ENCODE data around the gene NR1I3. TPM values are rescaled to one million over a fixed set of nuclear protein-coding genes. Genes with fewer than 3 reads are reported as not detected.

NR1I3 gene
- total RNA-seq, 4 donors from 2014 or later = not detected

DNA sequence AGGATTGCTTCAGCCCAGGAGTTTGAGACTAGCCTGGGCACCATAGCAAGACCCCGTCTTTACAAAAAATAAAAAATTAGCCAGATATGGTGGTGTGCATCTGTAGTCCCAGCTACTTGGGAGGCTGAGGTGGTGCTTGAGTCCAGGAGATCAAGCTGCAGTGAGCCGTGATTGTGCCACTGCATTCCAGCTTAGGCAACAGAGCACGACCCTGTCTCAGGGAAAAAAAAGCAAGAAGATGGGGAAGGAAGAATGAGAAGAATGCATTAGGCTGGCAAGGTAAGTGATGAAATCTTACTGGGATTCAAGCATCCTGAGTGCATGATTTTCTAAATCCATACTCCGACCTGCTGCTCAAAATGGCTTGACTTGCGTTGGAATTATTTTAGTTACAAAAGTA lies 27.3 kb upstream of the NR1I3 start:
- Histone ChIP-seq H3K4me3 (no peak overlapping the region), H3K36me3 (no peaks in the 10 kb centered on the region), H3K27ac (no peak overlapping the region), H3K27me3 (peaks cover 15% of the 10 kb centered on the region), H3K4me1 (peaks cover 0 to 8% (median 1%) of the 10 kb centered on the region in 4 donors), H3K9me3 (no peaks in the 10 kb centered on the region)
- no peak for TF ChIP-seq EP300 (IDR thresholded peaks at IDR 0.05; ENCODE audit: low read depth)
- TF ChIP-seq, protein P1, sequence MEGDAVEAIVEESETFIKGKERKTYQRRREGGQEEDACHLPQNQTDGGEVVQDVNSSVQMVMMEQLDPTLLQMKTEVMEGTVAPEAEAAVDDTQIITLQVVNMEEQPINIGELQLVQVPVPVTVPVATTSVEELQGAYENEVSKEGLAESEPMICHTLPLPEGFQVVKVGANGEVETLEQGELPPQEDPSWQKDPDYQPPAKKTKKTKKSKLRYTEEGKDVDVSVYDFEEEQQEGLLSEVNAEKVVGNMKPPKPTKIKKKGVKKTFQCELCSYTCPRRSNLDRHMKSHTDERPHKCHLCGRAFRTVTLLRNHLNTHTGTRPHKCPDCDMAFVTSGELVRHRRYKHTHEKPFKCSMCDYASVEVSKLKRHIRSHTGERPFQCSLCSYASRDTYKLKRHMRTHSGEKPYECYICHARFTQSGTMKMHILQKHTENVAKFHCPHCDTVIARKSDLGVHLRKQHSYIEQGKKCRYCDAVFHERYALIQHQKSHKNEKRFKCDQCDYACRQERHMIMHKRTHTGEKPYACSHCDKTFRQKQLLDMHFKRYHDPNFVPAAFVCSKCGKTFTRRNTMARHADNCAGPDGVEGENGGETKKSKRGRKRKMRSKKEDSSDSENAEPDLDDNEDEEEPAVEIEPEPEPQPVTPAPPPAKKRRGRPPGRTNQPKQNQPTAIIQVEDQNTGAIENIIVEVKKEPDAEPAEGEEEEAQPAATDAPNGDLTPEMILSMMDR (IDR thresholded peaks at IDR 0.05) = no peak
- no peak for TF ChIP-seq POLR2A (IDR thresholded peaks at IDR 0.05)
- TF ChIP-seq POLR2AphosphoS5 (IDR thresholded peaks at IDR 0.05) = no peak
- WGBS, 2 donors (ENCODE audit: low coverage in 1 of 2) = 60 to 82% methylated on average over 5 of the region's 5 CpGs
- intact Hi-C loops (cut with DNase I; ENCODE audit: low total_unique reads) = no loop called here
- in situ Hi-C loops (cut with MboI; ENCODE audit: low pct_ligation_motif_present in 1 of 4, low pct_unique_long_range_greater_than_20kb in 1 of 4, low sequenced_read_pairs in 3 of 4) = no loop called here
- no peak for DNase-seq

- H3K4me1 ChIP-seq = peaks cover 0 to 18% (median 8%) of the 10 kb centered on the region in 4 donors
- H3K36me3 ChIP-seq = no peaks in the 10 kb centered on the region
- H3K4me3 ChIP-seq = no peak overlapping the region
- TF ChIP-seq EP300 (IDR thresholded peaks at IDR 0.05; ENCODE audit: low read depth) (no peak), POLR2AphosphoS5 (IDR thresholded peaks at IDR 0.05) (no peak), POLR2A (IDR thresholded peaks at IDR 0.05) (no peak)
- TF ChIP-seq, protein P1 (IDR thresholded peaks at IDR 0.05) = no peak
- H3K27me3 ChIP-seq = peaks cover 48% of the 10 kb centered on the region
- in situ Hi-C loops (cut with MboI; ENCODE audit: low pct_ligation_motif_present in 1 of 4, low pct_unique_long_range_greater_than_20kb in 1 of 4, low sequenced_read_pairs in 3 of 4) = no loop called here
- DNase-seq = no peak
- intact Hi-C loops (cut with DNase I; ENCODE audit: low total_unique reads) = no loop called here
- H3K9me3 ChIP-seq = peaks cover 3 to 10% of the 10 kb centered on the region in 2 donors
- 20 to 44% methylated on average over 1 to 12 of the region's 12 CpGs for WGBS, 2 donors (ENCODE audit: low coverage in 1 of 2)
- peak overlapping the region in 1 of 4 donors; percentile 10 for H3K27ac ChIP-seq
Observed at GRCh38 chr1:161261261-161262235, 23.5 kb upstream of the NR1I3 start.

DNA sequence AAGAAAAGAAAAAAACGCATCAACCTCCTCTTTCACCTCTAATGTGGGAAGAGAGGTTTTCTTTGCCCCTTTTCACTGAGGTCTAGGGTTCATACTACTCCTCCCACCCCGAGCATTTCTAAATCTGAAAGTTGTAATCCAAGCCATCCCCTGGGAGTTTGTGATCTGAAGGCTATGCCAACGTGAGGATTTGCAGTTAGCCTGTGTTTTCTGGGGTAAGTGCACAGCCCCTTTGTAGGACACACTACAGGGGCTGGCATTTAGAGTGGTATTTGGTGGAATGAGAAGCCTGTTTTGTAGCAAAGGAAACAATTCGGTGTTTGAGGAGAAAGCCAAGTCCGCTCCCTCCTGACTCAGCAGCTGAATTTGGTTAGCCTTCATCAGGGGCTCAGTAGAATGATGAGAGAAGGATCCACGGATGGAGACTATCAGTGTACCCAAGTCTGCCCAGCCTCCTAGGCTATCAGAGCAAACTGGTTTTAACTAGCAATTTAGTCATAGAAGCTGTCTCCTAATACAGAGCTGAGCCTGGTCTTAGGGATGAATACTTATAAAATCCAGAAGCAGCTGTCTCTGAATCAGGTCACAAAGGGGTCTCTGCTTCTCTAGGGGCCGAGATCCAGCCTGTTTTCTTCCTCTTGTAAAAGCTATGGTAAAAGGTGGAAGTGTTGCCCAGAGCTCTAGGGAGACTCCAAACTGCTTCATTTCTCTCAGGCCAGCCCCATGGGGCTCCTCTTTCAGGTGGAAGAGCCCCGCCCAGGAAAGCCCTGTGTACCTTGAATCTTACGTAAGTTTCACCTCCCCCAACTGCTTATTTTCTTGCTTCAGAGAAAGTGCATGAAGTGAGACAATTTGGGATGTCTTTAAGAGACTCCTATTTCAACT lies 22.6 kb upstream of the NR1I3 start:
- H3K4me1 ChIP-seq = peaks cover 0 to 18% (median 8%) of the 10 kb centered on the region in 4 donors
- DNase-seq = no peak
- intact Hi-C loops (cut with DNase I; ENCODE audit: low total_unique reads) (no loop called here), in situ Hi-C loops (cut with MboI; ENCODE audit: low pct_ligation_motif_present in 1 of 4, low pct_unique_long_range_greater_than_20kb in 1 of 4, low sequenced_read_pairs in 3 of 4) (no loop called here)
- peaks cover 3 to 10% of the 10 kb centered on the region in 2 donors for H3K9me3 ChIP-seq
- H3K4me3 ChIP-seq = no peak overlapping the region
- H3K36me3 ChIP-seq = no peaks in the 10 kb centered on the region
- H3K27ac ChIP-seq = no peak overlapping the region
- peaks cover 48% of the 10 kb centered on the region for H3K27me3 ChIP-seq
- TF ChIP-seq, protein P1 (IDR thresholded peaks at IDR 0.05) = no peak
- TF ChIP-seq EP300 (IDR thresholded peaks at IDR 0.05; ENCODE audit: low read depth) (no peak), POLR2AphosphoS5 (IDR thresholded peaks at IDR 0.05) (no peak), POLR2A (IDR thresholded peaks at IDR 0.05) (no peak)
- 34 to 35% methylated on average over 3 to 9 of the region's 9 CpGs for WGBS, 2 donors (ENCODE audit: low coverage in 1 of 2)

DNA sequence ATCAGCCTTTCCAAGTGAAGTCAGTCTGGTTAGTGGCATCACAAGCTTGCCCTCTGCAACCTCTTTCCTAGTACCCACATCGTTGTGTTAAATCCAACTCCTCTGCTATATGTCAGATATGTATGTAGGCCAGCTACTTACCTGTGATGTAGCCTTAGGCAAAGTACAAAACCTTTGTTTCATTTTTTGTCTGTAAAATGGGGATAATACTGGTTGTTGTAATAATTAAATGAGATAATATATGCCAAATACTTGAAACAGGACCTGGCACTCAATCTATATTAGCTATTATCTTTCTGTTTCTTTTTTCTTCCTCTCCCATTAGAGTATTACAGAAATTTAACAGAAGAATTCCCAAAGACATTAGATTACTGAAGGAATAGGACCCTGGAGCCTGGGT lies 21.8 kb upstream of the NR1I3 start:
- Histone ChIP-seq H3K27ac (no peak overlapping the region), H3K9me3 (peaks cover 3 to 10% of the 10 kb centered on the region in 2 donors), H3K4me3 (no peak overlapping the region), H3K36me3 (no peaks in the 10 kb centered on the region), H3K27me3 (peaks cover 48% of the 10 kb centered on the region), H3K4me1 (peaks cover 0 to 18% (median 8%) of the 10 kb centered on the region in 4 donors)
- 59% methylated on average over 1 of the region's 1 CpG; no CpG with 5 or more reads in 1 of the 2 donors for WGBS, 2 donors (ENCODE audit: low coverage in 1 of 2)
- DNase-seq = no peak
- intact Hi-C loops (cut with DNase I; ENCODE audit: low total_unique reads) (no loop called here), in situ Hi-C loops (cut with MboI; ENCODE audit: low pct_ligation_motif_present in 1 of 4, low pct_unique_long_range_greater_than_20kb in 1 of 4, low sequenced_read_pairs in 3 of 4) (no loop called here)
- TF ChIP-seq, protein P1 (IDR thresholded peaks at IDR 0.05) = no peak
- TF ChIP-seq POLR2A (IDR thresholded peaks at IDR 0.05) (no peak), POLR2AphosphoS5 (IDR thresholded peaks at IDR 0.05) (no peak), EP300 (IDR thresholded peaks at IDR 0.05; ENCODE audit: low read depth) (no peak)
